NCI-H2227 (cell line): ENCODE measurements around the gene RNF34.
A peak's percentile ranks its signal among the peaks of the same experiment; 100 is the strongest.

Experiments used
- DNase-seq: peaks from one replicate; lab custom pipeline; 2025; ENCODE audit not compliant: unreplicated experiment; lab: John Stamatoyannopoulos, UW

RNF34 gene

DNA sequence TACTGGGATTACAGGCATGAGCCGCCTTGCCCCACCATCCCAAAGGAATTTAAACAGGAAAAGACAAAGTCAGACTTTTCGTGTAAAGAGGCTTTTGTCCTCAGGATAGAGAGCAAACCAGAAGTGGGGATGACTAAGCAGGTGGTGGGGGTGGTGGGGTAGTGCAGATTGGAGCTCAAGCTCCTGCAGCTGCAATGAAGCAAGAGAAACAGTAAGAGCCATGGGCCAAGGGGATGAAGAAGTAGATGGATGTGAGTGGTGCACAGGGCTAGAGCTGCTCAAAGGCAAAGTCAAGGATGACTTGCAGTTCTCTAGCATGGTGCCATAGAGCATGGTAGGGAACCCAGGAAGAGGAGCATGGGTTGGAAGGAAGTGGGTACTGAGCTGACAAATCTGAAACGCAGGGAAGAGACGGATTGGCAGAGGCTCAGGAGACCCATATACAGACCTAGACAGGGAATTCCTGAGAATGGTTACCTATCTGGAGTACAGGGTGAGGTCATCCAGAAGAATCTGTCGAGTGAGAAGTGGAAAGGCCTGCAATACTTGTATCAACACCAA, 11.4 kb upstream of the RNF34 start:
- no peak for DNase-seq

DNA sequence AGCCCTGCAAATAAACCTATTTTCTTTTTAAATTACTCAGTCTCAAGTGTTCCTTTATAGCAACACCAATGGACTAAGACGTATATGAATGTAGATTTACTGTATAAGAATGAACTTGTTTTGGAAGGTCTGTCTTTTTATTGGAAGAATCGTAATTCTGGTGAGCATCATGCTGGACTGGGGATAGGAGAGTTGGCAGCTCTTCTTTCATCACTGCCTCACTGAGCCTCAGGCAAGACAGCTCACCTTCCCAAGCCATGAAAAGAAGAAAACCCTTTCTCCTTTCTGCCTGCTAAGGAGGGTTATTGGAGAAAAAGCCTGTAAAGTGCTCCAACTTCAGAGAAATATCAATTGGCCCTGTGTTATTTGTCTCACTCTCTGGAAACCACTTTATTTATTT, 9.1 kb upstream of the RNF34 start:
- DNase-seq, result no peak

DNA sequence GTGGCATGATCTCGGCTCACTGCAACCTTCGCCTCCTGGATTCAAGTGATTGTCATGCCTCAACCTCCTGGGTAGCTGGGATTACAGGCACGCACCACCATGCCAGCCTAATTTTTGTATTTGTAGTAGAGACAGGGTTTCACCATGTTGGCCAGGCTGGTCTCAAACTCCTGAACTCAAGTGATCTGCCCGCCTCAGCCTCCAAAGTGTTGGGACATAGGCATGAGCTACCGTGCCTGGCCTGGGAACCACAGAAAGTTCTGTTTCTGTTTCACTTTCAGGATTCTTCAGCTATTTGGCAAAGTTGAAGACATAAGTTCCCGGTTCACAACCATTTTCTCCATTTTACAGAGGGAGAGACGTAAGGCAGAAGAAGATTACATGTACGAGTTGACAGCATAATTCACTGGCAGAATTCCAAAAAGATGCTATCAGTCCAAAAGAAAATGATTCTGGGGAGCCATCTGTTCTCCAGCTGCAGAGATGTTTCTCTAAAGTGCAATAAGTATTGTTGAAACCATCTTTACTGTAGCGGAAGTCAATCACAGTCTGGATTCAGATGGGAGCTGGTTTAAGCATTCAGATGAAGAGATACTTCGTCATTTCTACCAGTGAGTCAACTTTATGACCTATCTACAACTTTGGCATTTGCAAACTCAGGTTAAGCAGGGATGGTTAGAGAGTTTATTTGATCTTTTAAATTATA, 8.1 kb upstream of the RNF34 start:
- peak; percentile 58 for DNase-seq

DNA sequence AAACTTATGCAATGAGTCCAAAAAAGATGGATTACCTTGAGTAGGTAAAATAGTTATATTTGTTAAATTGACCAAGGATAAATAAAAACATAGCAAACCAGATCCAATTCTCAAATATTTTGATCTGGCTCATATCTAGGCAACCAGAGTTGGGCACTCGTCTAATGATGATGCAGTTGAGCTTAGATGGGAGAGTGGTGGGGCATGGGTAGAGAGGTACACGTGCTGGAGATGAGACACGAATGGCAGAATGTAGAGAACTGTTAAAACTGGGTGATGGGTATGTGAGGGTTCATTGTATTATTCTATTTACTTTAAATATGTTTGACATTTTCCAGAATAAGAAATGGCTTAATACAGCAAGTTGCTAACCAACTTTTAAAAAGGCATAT, 7.6 kb upstream of the RNF34 start:
- peak; percentile 14 for DNase-seq

DNA sequence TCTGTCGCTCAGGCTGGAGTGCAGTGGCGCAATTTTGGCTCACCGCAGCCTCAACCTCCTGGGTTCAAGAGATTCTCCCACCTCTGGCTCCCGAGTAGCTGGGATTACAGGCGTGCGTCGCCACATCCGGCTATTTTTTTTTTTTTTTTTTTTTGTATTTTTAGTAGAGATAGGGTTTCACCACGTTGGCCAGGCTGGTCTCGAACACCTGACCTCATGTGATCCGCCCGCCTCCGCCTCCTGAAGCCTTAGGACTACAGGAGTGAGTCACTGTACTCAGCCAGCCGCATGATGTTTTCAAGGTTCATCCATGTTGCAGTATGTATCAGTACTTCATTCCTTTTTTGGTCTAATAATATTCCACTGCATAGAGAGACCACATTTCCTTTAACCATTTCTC, 2.4 kb upstream of the RNF34 start:
- no peak for DNase-seq

DNA sequence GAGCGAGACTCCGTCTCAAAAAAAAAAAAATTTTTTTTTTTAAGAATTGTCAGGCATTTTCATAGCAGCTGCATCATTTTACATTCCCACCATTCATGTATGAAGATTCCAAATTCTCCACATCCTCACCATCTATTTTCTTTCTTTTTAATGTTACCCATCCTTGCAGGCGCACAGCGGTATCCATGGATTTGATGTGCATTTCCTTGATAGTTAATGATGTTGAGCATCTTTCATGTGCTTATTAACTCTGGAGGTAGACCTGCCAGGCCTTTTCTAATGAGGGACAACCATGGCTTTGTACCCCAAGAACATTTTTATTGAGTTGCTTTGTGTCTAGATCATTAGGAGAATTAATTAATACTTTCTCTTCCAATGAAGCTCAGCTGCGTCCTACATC, 1.6 kb upstream of the RNF34 start:
- no peak for DNase-seq

DNA sequence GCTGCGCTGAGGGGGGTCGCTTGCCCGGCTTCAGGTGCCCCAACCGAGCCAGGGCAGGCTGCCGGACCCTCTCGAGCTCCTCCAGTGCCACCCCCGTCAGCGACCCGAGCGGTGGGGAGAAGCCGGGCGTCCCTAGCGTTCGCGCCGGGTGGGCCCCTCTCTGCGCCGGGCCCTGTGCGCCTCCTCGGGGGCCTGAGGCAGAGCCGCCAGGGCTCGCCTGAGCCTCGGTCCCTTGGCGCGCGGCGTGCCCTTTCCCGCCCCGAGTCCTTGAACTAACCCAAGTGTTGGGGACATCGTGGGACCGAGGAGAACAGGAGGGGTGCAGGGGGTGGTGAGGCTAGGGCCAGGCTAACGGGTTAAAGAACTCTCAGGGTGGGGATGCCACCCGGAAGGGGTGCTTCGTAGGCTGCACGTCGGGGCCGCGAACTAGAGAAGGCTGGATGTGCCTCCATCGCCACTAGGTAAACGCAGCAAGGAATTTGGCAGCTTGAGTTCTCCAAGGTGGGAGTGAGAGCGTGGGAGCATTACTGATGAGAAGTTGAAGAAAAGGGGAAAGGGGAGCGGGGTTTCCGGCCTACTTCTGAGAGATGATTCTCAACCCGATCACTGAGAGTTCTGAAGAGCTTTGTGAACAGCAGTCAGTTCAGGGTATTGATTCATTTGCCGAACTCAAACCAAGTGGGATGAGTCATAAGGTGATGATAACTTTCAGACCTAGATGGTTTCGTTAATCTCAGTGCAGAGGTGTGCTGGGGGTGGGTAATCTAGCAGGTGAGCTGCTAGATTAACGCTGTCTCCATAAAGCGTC, 618 bp downstream of the RNF34 start:
- DNase-seq, result peak; percentile 61

DNA sequence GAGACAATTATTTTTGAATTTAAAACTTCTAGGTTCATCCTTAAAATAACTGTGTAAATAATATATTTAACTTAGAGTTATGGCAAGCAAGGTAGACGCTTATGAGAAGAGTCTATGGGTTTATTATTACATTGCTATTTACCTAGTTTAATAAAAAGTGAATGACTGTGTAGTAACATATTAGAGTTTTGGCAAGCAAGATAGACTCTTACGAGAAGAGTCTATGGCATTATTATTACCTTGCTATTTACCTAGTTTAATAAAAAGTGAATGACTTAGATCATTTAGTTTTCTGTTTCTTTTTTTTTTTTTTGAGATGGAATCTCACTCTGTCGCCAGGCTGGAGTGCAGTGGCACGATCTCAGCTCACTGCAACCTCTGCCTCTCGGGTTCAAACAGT, 3.8 kb downstream of the RNF34 start:
- no peak for DNase-seq

DNA sequence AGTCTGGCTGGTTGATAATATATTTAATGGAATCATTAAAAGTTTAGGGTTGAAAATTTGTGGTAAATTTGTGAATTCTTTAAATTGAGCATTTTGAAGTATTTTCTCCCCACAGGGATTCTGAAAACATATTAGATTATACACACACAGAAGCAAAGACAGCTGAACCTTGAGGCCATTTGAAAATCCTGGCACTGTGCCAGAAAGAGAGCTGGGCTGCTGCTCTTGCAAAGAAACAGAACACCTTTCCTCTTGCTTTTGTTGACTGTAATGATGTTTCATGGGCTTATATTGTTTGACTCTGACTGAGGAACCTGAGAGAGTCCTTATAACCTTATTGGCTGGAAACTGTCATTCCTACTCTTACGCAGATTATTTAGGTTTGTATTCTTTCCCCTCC, 4.8 kb downstream of the RNF34 start:
- DNase-seq, result peak; percentile 86

DNA sequence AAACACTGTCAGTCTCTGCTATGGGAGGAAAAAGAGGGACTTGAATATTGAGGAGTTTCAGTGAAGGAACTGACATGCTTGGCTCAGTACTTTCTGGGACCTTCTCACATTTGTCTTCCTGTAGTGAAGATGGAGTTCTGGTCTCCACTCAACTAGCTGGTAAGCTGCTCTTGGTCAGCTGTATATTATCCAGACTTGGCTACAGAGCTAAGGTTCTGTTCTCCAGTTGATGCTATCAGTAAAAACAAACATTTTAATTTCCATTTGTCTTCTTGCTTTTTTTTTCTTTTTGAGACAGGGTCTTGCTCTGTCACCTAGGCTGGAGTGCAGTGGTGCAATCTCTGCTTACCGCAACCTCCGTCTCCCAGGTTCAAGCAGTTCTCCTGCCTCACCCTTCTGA, 5.3 kb downstream of the RNF34 start:
- DNase-seq, result no peak

DNA sequence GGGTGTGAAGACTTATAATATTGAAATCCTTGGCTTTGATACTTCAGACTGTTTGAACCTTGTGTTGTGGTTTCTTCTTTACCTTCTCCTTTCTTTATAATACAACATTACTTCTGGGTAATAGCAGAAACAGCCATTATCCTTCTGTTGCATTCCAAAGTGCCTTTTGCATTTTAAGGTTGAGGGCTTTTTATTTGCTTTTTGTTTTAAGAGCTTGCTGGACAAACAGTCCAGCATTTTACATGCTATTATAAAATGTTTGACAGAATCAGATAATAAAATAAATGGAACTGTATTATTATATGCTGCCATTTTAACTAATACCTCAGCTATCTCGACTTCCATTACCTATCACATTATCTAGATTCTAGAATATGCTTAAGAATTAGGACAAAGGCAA, 14.0 kb downstream of the RNF34 start:
- no peak for DNase-seq

DNA sequence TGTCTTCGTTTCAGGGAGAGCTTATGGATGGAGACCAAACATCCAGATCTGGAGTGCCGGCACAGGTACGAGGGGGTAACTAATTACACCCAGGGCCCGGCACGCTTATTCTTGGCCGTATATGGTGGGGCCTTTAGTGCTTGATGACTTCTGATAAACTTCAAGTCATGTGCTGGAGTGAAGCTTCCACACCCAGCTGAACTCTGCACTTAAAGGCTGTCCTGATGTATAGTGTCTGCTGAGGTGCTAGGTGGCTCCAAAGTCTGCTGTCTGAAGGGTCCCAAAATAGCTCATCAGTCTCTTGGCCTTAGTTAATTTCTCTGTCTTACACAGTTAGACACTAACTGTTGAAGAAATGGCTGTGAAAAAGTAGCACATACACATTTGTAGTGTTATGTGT, 17.9 kb downstream of the RNF34 start:
- no peak for DNase-seq

DNA sequence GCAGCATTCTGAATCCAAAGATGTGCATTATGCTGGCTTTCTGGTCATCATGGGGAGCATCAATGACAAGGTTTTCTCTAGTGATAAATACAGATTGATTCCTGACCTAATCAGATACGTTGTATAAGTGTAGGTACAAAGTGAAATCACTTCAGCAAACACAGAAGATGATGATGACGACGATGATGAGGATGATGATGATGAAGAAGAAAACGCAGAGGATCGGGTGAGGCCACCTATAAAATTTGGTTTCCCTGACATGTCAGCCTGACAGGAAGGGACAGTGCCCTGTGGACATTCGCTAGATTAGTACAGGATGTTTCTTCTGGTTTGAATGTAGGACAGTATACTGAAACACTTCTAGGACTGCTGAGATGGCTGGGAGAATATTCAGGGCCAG, 20.2 kb downstream of the RNF34 start:
- no peak for DNase-seq

DNA sequence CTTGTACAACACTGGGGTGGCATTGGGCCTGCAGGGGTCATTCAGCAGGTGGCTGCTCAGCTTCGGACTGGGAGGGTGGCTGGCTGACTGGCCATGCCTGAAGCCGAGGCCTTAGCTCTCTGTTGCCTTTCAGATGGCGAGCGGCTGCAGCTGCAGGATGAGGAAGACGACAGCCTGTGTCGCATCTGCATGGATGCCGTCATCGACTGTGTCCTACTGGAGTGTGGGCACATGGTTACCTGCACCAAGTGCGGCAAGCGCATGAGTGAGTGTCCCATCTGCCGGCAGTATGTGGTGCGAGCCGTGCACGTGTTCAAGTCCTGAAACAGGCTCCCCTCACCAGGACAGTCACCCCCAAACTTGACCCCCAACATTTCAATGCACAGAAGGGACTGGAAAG, 23.3 kb downstream of the RNF34 start:
- no peak for DNase-seq

DNA sequence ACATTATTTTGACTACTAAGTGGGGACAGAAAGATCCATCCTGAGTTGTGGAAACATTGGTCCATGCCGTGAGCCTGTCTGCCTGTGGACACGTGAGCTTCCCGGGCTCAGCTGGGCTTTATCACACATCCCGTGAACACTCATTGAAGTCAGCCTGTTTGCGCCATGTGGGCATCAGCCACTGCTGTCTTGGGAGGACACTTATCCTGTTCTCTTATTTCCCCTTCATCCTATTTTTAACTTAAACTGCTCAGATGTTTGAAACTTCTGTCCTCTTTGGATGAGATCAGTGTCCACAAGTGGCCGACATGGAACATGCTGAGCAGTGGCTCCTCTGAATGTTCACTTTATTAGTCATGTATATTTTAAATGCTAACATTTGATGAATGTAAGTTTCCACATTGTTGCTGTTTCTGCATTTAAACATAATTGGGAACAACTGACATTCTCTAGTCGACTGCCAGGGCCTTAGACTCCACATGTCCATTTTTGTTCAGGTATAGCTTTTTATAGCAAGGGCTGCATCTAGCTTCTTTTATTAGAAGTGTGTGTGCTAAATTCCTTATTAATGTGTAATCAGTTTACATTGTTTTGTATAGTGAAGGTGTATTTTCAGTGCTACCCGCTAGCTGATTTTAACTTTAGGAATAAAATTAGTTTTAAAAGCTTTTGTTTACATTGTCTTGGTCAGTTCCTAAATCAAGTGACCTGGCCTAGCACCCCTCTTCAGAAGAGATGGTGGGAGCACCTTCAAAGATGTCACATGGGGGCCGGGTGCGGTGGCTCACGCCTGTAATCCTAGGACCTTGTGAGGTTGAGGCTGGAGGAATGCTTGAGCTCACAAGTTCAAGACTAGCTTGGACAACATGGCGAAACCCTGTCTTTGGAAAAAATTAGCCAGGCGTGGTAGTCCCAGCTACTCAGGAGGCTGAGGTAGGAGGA, 24.0 kb downstream of the RNF34 start:
- DNase-seq, result no peak

DNA sequence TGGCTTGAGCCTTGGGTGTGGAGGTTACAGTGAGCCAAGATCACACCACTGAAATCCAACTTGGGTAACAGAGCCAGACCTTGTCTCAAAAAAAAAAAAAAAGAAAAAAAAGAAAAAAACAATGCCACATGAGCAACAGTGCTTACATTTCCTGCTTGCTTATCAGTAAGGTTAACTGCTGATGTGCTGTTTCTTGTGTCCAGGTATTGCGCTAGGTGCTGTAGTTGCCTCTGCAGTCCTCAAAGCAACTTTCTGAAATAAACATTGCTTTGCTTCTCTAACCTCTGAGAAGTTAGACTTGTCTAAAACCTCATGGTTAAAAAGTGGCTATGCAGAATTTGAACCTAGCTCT, 24.7 kb downstream of the RNF34 start:
- no peak for DNase-seq

DNA sequence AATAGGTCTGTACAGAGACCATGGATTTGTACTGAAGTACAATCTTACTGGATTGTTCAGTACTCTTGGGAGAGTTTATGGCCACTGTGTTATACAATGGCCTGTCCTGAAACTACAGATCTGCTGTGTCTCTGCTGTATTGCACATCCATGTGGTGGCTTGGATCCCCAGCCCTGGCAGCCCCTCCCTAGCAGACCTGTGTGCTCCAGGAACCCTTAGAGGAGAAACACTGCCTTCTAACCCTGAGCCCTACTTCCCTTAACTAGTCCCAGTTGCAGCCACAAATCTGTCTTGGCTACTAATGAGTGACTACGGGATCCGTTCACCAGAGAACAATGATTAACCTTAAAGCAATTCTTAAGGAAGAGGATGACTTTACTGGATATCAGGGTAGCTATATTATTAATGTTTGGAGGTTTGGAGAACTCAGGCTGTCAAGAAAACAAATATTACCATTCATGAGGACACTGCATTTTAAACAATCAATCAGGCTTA, 27.7 kb downstream of the RNF34 start:
- no peak for DNase-seq

DNA sequence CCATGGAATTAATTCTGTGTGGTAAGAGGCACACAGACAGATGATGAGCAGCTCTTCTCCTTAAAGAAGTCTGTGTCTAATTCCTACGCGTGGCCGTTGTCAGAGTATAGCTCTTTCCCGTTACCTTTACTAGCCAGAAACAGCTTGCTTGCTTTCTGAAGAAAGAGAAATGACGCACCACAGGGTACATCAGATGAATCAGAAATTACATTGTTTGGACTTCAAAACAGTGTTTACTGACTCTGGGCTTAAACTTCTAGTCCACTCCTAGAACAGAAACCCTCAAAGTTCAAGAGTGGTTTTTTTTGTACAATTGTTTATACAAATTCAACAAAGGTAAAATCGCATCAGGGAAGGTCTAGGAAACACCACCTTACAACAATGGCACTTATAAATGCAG, 29.0 kb downstream of the RNF34 start:
- DNase-seq, result no peak

DNA sequence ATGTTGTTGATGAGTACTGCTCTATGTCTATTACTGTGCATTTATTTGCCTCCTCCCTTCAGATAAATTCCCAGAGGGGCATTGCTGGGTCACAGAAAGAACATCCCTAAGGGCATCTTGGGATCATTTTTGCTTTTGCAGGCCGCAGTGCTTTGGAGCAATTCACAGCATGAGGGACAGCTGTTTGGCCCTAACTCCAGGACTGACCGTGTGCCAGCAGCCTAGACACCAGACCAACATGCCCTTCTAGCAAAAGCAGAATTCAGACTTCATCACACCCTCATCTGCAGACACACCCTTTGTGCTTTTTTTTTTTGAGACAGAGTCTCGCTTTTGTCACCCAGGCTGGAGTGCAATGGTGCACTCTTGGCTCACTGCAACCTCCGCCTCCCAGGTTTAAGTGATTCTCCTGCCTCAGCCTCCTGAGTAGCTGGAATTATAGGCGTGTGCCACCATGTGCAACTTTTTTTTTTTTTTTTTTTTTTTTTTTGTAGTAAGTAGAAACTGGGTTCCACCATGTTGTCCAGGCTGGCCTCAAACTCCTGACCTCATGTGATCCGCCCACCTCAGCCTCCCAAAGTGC, 31.0 kb downstream of the RNF34 start:
- DNase-seq, result no peak

DNA sequence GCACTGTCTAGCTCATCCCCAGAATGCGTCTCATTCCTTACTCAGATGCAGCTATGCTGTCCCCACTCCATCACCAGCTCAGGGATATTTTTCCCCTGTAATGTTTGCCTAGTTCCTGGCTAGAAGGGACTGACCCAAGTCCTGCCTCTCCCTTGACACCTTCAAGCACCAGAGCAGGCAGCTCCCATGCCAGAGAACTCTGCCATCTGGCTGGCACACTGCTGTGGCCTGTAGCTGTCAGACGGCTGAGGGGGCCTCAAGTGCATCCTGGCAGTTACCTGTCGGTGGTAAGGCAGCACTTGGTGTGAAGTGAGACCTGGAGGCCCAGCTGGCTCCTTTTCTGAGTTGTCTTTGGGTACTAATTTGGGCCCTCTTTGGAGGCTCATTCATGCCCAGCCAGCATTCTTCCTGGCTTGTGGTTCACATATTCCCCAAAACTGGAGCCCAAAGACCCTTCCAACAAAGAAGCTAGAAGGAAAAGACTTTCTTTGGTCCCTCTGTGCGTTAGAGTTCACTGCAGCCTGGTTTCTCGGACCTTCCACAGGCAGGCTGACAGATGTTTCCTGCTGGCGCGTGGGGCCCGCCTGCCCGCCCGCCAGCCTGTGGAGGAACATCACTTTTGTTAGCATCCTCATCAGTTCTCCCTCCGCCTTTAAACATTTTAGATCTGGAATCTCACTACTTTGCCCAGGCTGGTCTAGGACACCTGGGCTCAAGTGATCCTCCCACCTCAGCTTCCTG, 33.0 kb downstream of the RNF34 start:
- DNase-seq, result no peak
